Measurements from ENCODE around the gene FZD7. TPM values are rescaled to one million over a fixed set of nuclear protein-coding genes. Genes with fewer than 3 reads are reported as not detected.

Gene FZD7
- total RNA-seq, 1 experiment from 2014 or later, result 302 TPM

DNA sequence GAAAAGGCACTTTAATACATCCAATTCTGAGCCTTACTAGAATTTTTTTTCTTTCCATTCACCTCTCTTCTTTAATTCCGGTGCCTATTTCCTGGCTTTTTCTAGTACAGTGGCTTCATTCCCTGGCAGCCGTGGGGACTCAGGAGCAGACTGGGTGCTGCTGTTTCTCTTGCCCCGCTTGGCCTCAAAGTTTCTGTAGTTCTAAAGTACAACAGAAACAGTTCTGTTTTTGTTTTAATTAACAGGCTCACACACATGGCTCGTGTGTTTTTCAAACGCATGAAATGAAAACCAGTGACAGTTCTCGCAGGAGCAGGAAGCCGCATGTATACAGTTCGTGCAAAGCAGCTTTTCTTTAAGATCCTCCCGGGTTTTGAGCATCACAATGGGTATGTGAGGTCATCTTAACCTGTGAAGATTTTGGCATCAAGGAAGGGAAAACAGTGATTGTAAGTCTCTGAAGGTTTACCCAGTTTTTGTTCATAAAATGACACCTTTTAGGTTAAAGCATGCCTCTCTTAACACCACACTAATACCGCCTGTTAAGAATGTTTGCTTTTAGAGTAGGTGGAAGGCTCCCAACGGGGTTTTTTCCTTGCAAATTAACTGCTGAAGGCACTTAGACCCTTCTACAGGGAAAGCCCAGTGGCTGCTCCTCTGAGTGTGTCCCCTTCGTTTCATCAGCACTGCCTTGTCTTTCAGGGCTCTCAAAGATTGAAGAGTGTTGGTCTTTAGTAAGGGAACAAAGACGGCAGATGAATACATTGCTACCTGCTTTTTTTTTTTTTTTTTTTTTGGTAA lies 5.8 kb downstream of the FZD7 start:
- Histone ChIP-seq H3T11ph (ENCODE audit: low read length) (no peak overlapping the region), H3K79me1 (ENCODE audit: insufficient read depth, low read depth, low read length, poor library complexity, severe bottlenecking) (no peaks in the 10 kb centered on the region), H3K14ac (ENCODE audit: insufficient read depth, low read length) (no peak overlapping the region), H2AK5ac (ENCODE audit: insufficient read length, low read length) (no peak overlapping the region), H2BK20ac (ENCODE audit: low read depth, low read length, poor library complexity, severe bottlenecking) (no peak overlapping the region), H3K27ac (ENCODE audit: insufficient read length, low read depth, low read length) (peak overlapping the region; percentile 17), H3K18ac (ENCODE audit: insufficient read length, low read depth, low read length) (no peak overlapping the region), H4K5ac (ENCODE audit: insufficient read length, low read depth, low read length) (no peak overlapping the region), H4K91ac (ENCODE audit: insufficient read length, low read depth, low read length) (no peak overlapping the region), H3K27me3 (ENCODE audit: insufficient read depth, low read length) (no peaks in the 10 kb centered on the region), H2AFZ (ENCODE audit: low read length) (no peak overlapping the region), H3K23me2 (ENCODE audit: insufficient read length, low read depth, low read length, poor library complexity, severe bottlenecking) (peaks cover 8% of the 10 kb centered on the region), H3K4ac (ENCODE audit: low read depth, low read length) (no peak overlapping the region), H3K4me1 (ENCODE audit: insufficient read depth, low read length) (peaks cover 3% of the 10 kb centered on the region), H4K20me1 (ENCODE audit: control insufficient read depth, insufficient read depth, insufficient read length) (no peaks in the 10 kb centered on the region), H3K4me2 (ENCODE audit: insufficient read depth, insufficient read length, low read length) (peak overlapping the region; percentile 72), H3K23ac (ENCODE audit: insufficient read length, low read depth, low read length) (no peak overlapping the region), H2BK5ac (ENCODE audit: insufficient read length, low read length) (no peak overlapping the region), H2BK120ac (ENCODE audit: low read depth, low read length, poor library complexity, severe bottlenecking) (no peak overlapping the region), H3K56ac (ENCODE audit: insufficient read length, low read depth, low read length) (no peak overlapping the region), H2BK12ac (ENCODE audit: insufficient read length, low read depth, low read length) (no peak overlapping the region), H2BK15ac (ENCODE audit: low read depth, low read length) (no peak overlapping the region), H4K8ac (replicated peaks; ENCODE audit: insufficient read length, low read depth, low read length) (no peak overlapping the region), H3K9ac (ENCODE audit: extremely low read depth, insufficient read length, low read length) (no peak overlapping the region), H3K79me2 (ENCODE audit: insufficient read depth, low read length) (peaks cover 32% of the 10 kb centered on the region; the same call in 1 of the 2 replicates), H3K9me3 (ENCODE audit: control insufficient read depth, low read depth, low read length) (no peaks in the 10 kb centered on the region)
- WGBS (ENCODE audit: extremely low coverage, insufficient read length, low lambda C conversion rate), result no CpG with 5 or more reads among the region's 13 CpGs
- TF ChIP-seq CTCF (conservative IDR thresholded peaks at IDR 0.05), result no peak
- Mint-ChIP-seq H3K9me3 (no peaks in the 10 kb centered on the region), H3K27ac (peak overlapping the region; percentile 79 to 92 (median 90)), H3K4me1 (peaks cover 24 to 33% of the 10 kb centered on the region in 2 experiments), H3K36me3 (ENCODE audit: insufficient read depth in 1 of 3, low read depth in 3 of 3) (peaks cover 10 to 21% (median 18%) of the 10 kb centered on the region in 3 experiments; a peak in 6 of 7 replicates), H3K4me3 (no peak overlapping the region; a peak in 2 of 5 replicates), H3K27me3 (ENCODE audit: low read depth) (no peaks in the 10 kb centered on the region; the same call in 1 of the 2 replicates)
- no peak for DNase-seq

All from H9 (cell line).